Mononuclear cell (primary cell): Measurements from ENCODE around the gene PRKCE. TPM values are rescaled to one million over a fixed set of nuclear protein-coding genes. Genes with fewer than 3 reads are reported as not detected.
"Not testable (repeated sequence)": the region's sequence is repeated elsewhere in the genome, so short reads cannot be mapped to it uniquely, and the experiment has no call there.

Source experiments
- H3K27me3 ChIP-seq: 2 replicates; pipeline ENCODE4 v1.6.0; 2011; ENCODE audit warnings: low read length, control low read depth; ENCODE audit not compliant: insufficient read depth
- H3K4me1 ChIP-seq: 2 replicates; pipeline ENCODE4 v1.5.1; 2011; ENCODE audit warnings: mild to moderate bottlenecking, low read length, control low read depth; ENCODE audit not compliant: insufficient read depth
- H3K4me3 ChIP-seq: 2 replicates; pipeline ENCODE4 v1.5.1; 2011; ENCODE audit warnings: mild to moderate bottlenecking, low read length, moderate library complexity
- H3K9me3 ChIP-seq: 2 replicates; pipeline ENCODE4 v1.5.1; 2011; ENCODE audit warnings: low read depth, mild to moderate bottlenecking, control low read depth, low read length
- total RNA-seq: library from RNA; depleted of rRNA; stranded (reverse); fragments of >200 nt; gene quantifications from one replicate; pipeline ENCODE4 v1.2.3, GENCODE V29; 2012

Gene PRKCE
- total RNA-seq, 1 donor: 13.6 TPM

DNA sequence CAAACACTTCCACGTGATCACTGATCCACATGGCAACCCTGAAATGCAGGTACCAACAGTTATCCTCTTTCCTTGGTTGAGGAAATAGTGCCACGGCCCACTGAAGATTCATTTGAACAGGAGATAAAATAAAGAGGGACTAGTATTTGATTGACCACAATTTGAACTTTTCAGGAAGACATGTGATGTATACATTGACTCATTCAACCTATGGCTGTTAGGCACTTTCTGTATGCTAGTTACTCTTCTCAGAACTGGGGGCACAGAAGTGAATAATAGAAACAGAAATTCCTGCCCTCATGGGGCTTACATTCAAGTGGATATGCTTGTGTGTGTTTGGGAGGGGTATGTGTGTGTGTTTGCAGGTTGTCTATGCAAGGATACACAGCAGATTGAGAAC, 199.6 kb downstream of the PRKCE start:
- H3K4me1 ChIP-seq: no peaks in the 10 kb centered on the region
- H3K9me3 ChIP-seq: no peaks in the 10 kb centered on the region
- H3K4me3 ChIP-seq: no peak overlapping the region
- no peaks in the 10 kb centered on the region for H3K27me3 ChIP-seq

DNA sequence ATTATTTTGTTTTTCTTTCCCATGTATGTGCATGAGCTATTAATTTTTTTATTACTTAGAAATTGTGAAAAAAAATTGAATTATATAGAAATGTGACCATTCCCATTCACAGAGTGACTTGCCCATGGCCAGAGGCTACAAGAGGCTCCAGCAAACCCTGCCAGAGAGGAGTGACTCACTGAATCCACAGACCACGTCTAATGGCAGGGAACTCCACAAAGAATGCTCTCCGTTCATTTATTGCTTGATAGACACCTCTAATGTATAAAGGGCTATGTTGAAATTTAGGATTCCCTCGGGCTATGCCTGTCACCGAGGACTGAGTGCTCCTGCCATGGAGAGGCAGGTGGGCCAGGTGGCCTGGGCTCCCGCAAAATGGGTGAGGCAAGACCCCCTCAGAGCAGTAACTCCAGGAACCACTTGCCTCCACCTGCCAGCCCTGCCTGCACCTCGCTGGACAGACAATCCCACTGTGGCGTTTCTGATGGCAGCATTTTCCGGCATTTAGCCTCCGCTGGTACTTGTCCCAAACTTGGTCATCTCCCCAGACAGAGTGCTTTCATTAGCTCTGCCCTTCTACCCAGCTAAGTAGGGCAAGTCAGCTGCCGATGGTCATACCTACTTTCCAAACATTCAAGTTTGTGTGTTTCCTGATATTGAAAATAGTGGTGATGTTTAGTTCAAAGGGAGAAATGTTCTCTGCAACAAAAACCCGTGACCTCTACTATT, 200.3 kb downstream of the PRKCE start:
- no peaks in the 10 kb centered on the region for H3K9me3 ChIP-seq
- no peaks in the 10 kb centered on the region for H3K4me1 ChIP-seq
- H3K4me3 ChIP-seq: no peak overlapping the region
- H3K27me3 ChIP-seq: no peaks in the 10 kb centered on the region

DNA sequence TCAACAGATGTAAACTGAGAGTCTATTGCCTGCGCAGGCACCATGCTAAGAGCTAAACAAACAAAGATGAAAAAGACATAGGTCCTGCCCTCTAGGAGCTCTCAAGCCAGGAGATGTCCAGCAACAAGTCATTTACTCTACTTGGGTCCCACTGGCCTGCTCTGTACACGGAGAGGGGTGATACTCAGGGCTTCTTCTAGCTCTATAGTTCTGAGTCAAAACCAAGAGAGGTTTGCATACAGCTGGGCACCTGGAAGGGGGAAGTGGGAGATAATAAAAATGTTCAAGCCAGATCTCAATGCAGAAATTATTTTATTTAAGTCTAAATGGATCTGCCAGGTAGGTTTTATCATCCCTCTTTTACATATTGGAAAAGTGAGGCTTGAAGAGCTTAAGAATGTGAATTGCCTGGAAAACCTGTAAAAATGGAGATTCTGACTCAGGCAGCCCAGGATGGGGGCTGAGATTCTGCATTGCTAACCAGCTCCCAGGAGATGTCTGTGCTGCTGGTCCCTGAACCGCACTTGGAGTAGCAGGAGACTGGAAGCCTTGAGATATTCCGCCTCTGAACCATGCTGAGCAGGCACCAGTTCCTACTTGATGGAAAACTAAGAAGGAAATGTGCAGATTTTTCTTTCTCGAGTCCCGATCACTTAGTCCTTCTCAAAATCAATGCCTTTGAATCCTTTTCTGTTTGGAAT, 201.1 kb downstream of the PRKCE start:
- Histone ChIP-seq H3K9me3 (no peaks in the 10 kb centered on the region), H3K4me1 (peaks cover 4% of the 10 kb centered on the region), H3K4me3 (no peak overlapping the region), H3K27me3 (no peaks in the 10 kb centered on the region)

DNA sequence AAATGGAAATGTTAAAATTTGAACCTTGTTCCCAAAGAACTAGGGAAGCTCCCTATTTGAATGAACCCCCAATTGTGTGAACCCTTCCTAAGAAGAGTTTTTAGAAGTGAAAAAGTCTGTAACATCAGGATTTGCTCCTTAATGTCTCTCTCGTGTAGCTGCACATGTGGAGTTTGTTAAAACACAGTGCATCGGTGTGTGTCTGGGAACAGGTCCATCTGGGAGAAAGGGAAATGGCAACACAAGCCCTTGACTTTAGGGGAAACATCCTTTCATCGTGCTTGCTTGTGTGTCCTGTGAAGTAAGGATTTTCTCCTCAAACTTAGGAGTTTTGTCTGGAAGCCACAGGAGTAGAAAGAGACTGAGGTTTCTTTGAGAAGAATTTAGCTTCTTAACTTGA, 203.9 kb downstream of the PRKCE start:
- Histone ChIP-seq H3K4me1 (peaks cover 18% of the 10 kb centered on the region), H3K27me3 (no peaks in the 10 kb centered on the region), H3K4me3 (no peak overlapping the region), H3K9me3 (no peaks in the 10 kb centered on the region)

DNA sequence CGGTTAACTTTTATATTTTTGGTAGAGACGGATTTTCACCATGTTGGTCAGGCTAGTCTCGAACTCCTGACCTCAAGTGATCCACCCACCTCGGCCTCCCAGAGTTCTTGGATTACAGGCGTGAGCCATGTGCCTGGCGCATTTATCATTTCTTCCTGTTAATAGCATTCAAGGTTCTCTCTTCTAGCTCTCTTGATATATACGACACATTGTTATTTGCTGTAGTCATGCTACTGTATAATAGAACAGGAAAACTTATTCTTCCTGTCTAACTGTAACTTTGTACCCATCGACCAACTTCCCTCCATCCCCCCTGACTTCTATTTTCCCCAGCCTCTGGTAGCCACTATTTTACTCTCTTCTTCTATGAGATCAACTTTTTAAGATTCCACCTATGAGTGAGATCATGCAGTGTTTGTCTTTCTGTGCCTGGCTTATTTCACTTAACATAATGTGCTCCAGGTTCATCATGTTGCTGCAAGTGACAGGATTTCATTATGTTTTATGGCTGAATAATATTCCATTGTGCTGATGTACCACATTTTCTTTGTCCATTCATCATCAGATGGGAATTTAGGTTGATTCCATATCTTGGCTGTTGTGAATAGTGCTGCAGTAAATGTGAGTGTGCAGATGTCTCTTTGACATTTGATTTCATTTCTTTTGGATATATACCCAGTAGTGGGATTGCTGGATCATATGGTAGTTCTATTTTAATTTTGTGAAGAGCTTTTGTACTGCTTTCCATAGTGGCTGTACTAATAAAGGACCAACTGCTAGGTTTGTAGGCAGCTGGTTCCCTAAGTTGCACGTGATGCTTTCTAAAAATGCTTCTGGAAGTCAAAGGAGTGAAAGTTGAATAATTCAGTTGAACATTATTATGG, 205.2 kb downstream of the PRKCE start:
- peaks cover 26% of the 10 kb centered on the region for H3K4me1 ChIP-seq
- H3K27me3 ChIP-seq: no peaks in the 10 kb centered on the region
- H3K9me3 ChIP-seq: no peaks in the 10 kb centered on the region
- no peak overlapping the region for H3K4me3 ChIP-seq

DNA sequence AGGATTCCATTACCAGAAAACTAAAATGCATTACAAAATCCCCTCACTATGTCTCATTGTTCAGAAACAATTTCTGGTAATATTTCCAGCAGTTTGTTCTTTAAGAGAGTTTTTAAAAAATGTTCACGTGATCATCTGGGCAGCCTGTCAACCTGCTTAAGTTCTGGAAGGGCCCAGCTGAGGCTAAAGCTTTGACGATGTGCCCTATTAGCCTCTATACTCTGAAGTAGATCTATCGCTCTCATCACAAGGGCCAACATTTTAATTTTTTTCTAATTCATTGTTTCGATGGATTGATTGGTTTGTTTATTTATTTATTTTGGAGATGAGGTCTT, 205.8 kb downstream of the PRKCE start:
- H3K27me3 ChIP-seq: no peaks in the 10 kb centered on the region
- H3K4me1 ChIP-seq: peaks cover 28% of the 10 kb centered on the region
- H3K9me3 ChIP-seq: no peaks in the 10 kb centered on the region
- H3K4me3 ChIP-seq: no peak overlapping the region

DNA sequence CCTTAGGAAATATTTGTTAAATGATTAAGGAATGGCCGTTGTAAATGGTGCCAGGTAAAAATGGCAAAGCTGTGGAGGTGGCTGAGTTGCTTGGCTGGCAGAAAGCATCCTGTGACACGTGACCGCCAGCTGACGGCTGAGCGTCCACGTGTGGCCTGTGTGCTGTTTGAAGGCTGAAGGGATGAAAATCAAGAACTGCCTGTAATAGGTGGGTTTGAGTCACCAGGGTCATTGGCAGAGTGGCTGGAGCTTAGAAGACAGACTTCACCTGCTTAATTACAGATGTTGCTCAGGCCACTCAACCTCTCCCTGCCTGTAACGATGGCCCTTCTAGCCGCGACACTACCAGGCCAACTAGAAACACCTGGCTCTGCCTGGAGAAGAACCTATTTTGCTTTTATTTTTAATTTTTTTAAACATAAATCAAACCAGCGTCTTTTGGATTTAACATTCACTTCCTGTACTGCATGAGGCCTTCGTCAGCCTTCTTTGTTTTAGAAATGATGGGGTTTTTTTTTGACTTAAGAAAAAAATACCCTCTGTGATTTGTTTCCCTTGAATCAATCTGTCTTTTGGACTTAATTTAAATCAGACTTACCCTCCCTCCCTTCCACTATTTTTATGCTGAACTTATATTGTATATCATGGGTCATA, 206.5 kb downstream of the PRKCE start:
- Histone ChIP-seq H3K27me3 (no peaks in the 10 kb centered on the region), H3K9me3 (no peaks in the 10 kb centered on the region), H3K4me3 (no peak overlapping the region), H3K4me1 (peaks cover 36% of the 10 kb centered on the region)

DNA sequence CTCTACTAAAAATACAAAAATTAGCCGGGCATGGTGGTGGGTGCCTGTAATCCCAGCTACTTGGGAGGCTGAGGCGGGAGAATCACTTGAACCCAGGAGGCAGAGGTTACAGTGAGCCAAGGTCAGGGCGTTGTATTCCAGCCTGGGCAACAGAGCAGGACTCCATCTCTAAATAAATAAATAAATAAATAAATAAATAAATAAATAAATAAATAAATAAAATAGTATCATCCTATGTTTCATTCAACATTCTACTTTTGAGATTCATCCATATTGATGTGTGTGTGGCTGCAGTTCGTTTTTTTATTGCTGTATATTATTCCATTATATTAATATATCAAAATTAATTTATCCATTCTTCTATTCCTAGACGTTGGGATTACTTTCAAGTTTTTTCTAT, 207.4 kb downstream of the PRKCE start:
- not testable (repeated sequence) for H3K9me3 ChIP-seq, H3K27me3 ChIP-seq, H3K4me3 ChIP-seq
- H3K4me1 ChIP-seq: peaks cover 38% of the 10 kb centered on the region

DNA sequence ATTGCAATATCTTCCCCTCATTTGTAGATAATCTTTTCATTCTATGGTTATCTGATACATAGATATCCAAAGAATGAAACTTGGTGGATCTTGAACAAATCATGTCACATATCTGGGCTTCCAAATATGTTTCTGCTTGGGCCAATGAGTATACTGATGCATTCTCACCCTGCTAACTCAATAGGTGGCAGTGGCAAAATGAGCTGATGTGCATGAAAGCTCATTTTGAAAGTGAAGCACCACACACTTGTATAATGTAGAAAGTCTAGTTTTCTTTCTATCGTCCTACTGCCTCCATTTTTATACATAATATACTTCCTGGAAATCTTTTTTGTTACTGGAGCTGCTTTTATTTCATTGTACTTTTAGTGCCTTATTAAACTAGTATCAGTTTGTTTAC, 208.2 kb downstream of the PRKCE start:
- H3K4me3 ChIP-seq: no peak overlapping the region
- peaks cover 38% of the 10 kb centered on the region for H3K4me1 ChIP-seq
- no peaks in the 10 kb centered on the region for H3K9me3 ChIP-seq
- no peaks in the 10 kb centered on the region for H3K27me3 ChIP-seq

DNA sequence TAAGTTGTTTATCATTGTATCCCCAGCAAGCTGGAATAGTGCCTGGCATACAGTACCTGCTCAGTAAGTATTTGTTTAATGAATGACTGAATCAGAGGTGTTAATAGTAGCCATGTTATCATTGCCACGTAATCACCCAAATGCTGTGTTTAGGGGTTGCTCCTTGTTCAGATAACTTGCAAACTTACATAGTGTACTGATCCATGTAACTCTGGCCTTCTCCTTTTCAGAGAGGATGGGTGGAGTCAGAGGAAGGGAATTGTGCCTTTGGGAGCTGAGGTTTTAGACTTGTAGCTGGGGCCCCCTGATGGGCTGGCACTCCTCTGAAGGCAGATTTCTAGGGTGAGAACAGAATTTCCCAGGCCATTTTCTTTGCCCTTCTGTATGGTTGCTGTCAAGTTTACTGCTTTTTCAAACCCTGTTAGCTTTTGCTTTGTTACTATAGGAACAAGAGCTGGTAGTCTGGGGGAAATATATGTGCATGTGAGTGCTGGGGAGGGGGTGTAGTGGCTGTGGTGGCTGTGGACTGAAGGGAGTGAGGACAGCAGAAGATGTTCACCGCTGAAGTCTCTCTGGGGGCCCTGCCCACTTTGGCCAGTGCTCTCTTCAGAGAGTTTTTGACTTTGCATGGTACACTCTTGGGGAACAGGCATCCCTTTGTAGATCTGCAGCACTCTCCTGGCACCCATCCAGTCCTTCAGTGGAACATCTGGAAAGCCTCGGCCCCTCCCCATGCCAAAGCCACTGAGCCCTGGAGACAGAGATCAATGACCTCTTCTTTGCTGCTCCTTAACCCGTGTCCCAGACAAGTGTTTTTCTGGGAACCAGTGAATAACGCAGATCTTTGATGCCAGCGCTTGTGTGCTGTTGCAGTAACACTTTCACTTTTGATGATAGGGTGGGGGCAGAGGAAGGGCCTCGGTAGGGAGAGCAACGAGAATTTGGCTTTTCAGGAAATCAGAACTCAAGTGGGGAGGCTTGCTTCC, 209.0 kb downstream of the PRKCE start:
- H3K4me3 ChIP-seq: peak overlapping the region; percentile 37
- H3K9me3 ChIP-seq: no peaks in the 10 kb centered on the region
- H3K4me1 ChIP-seq: peaks cover 38% of the 10 kb centered on the region
- H3K27me3 ChIP-seq: no peaks in the 10 kb centered on the region

DNA sequence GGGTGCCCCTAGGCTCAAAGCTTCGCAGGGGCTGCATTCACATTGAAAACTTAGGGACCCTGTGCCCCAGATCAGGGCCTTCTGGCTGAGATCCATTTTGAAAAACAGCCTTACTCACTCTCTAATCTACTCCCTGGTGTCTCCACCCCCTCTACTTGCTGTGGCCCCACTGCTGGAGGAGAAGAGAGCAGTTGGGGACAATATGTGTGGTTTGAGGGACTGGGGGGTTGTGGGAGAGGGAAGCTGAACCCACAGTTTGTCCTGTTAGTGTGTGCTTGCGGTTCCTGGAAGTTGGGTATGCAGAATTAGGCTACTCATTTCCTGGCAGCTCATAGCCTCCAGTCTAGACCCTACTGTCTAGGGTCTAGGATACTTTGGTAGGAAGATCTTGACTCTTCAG, 211.4 kb downstream of the PRKCE start:
- Histone ChIP-seq H3K9me3 (no peaks in the 10 kb centered on the region), H3K4me3 (no peak overlapping the region), H3K4me1 (peaks cover 31% of the 10 kb centered on the region), H3K27me3 (no peaks in the 10 kb centered on the region)

DNA sequence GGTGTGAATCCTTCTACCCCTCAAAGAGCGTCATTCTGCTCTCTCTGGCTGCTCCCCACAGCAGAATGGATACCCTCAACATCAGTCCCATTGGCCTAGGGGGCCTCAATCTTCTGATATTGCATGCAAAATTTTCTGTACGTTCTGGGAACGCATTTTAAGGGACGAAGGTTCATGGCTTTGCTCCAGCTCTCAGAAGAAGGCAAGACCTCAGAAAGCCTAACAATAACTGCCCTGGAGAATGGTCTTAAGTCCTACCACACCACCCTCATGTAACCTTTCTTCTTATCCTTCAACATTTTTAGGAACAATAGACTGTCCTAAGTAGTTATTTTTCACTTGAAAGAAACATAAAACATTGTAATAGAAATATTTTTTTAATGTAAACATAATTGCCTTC, 212.6 kb downstream of the PRKCE start:
- H3K27me3 ChIP-seq: no peaks in the 10 kb centered on the region
- H3K9me3 ChIP-seq: no peaks in the 10 kb centered on the region
- no peak overlapping the region for H3K4me3 ChIP-seq
- peaks cover 25% of the 10 kb centered on the region for H3K4me1 ChIP-seq

DNA sequence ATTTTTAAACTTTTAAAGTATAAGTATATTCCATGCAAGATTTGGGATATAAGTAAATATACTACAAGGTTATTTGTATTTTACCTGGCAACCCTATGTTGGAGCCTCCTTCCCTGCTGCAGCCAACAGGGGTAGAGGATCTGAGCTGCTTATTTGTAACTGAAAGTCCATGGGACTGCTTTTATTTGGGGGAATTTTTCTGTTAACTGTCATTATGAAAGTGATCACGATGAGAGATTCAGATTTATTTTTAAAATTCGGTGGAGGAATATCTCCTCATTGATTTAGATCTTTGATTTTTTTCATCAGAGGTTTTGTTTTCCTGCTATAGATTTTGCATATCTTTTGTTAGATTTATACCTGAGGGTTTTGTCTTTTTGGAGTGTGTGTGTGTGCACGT, 215.9 kb downstream of the PRKCE start:
- peaks cover 8% of the 10 kb centered on the region for H3K4me1 ChIP-seq
- no peaks in the 10 kb centered on the region for H3K27me3 ChIP-seq
- H3K9me3 ChIP-seq: no peaks in the 10 kb centered on the region
- no peak overlapping the region for H3K4me3 ChIP-seq

DNA sequence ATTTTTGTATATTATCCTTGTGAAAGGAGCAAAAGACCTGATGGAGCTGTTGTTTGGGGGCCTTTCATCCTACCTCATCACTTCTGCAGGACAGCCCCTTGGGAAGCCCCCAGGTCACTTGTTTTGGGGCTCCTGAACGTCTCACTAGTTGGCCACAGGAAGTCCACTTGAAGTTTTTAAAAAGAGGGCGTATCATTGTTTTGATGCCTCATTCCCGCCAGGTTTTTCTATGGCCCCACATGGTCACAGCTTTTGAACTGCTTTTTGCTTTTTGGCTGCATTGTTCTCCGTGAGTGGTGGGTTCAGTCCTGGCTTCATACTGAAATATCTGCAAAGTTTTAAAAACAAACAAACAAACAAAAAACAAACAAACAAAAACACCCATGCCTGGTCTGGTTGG, 216.3 kb downstream of the PRKCE start:
- H3K27me3 ChIP-seq: no peaks in the 10 kb centered on the region
- H3K4me1 ChIP-seq: peaks cover 4% of the 10 kb centered on the region
- H3K9me3 ChIP-seq: no peaks in the 10 kb centered on the region
- H3K4me3 ChIP-seq: no peak overlapping the region
